NB4 (cell line): ENCODE results near the gene ING2.

Experiments used
- POLR2A ChIP-seq: IDR thresholded peaks from 2 replicates; pipeline ENCODE4 v1.6.1; 2011; ENCODE audit warnings: mild to moderate bottlenecking; ENCODE audit not compliant: insufficient read length; ENCODE audit errors: extremely low read depth
- TF ChIP-seq, protein P1 (sequence below): IDR thresholded peaks from one replicate; pipeline ENCODE4 v1.5.1; 2012; ENCODE audit warnings: low read depth, low read length
- TF ChIP-seq, protein P2 (sequence below): IDR thresholded peaks from 2 replicates; pipeline ENCODE4 v1.6.1; 2011; ENCODE audit warnings: low read depth, low read length

DNA sequence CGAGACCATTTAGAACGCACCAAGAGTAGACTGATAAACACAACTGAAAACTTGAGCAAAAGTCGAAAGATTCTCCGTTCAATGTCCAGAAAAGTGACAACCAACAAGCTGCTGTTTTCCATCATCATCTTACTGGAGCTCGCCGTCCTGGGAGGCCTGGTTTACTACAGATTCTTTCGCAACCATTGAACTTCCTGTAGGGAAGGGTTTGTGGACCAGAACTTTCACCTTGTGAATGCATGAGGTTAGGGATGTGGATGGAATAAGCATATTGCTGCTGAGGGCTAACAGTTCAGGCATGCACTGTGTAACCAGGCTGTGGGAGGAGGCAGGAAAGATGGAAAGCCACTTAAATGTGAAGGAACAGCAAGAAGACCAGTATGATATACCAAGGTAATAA lies 20.9 kb upstream of the ING2 start:
- TF ChIP-seq, protein P1, sequence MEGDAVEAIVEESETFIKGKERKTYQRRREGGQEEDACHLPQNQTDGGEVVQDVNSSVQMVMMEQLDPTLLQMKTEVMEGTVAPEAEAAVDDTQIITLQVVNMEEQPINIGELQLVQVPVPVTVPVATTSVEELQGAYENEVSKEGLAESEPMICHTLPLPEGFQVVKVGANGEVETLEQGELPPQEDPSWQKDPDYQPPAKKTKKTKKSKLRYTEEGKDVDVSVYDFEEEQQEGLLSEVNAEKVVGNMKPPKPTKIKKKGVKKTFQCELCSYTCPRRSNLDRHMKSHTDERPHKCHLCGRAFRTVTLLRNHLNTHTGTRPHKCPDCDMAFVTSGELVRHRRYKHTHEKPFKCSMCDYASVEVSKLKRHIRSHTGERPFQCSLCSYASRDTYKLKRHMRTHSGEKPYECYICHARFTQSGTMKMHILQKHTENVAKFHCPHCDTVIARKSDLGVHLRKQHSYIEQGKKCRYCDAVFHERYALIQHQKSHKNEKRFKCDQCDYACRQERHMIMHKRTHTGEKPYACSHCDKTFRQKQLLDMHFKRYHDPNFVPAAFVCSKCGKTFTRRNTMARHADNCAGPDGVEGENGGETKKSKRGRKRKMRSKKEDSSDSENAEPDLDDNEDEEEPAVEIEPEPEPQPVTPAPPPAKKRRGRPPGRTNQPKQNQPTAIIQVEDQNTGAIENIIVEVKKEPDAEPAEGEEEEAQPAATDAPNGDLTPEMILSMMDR: no peak
- TF ChIP-seq POLR2A: no peak
- TF ChIP-seq, protein P2, sequence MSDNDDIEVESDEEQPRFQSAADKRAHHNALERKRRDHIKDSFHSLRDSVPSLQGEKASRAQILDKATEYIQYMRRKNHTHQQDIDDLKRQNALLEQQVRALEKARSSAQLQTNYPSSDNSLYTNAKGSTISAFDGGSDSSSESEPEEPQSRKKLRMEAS: no peak
